Smooth muscle cell of the brain vasculature (primary cell): ENCODE results near the gene SURF4.

Source experiments
- DNase-seq: peaks from one replicate; pipeline ENCODE4 v3.0.0-alpha.2; 2012; ENCODE audit warnings: low read depth, low spot score

The SURF4 gene

GRCh38 chr9:133374612-133375115 lies 1.2 kb downstream of the SURF4 start:
- no peak for DNase-seq

GRCh38 chr9:133372144-133372543 lies 3.7 kb downstream of the SURF4 start:
- DNase-seq: no peak

- DNase-seq: no peak
Observed at GRCh38 chr9:133371261-133371711, 4.6 kb downstream of the SURF4 start.

GRCh38 chr9:133370685-133371084 lies 5.2 kb downstream of the SURF4 start:
- DNase-seq: no peak

- no peak for DNase-seq
Observed at GRCh38 chr9:133369933-133370332, 5.9 kb downstream of the SURF4 start.

- no peak for DNase-seq
Observed at GRCh38 chr9:133369422-133369821, 6.4 kb downstream of the SURF4 start.

GRCh38 chr9:133368249-133368881 lies 7.5 kb downstream of the SURF4 start:
- DNase-seq: no peak

- no peak for DNase-seq
Observed at GRCh38 chr9:133367778-133368177, 8.1 kb downstream of the SURF4 start.

- no peak for DNase-seq
Observed at GRCh38 chr9:133367221-133367620, 8.6 kb downstream of the SURF4 start.

- DNase-seq: no peak
Observed at GRCh38 chr9:133366435-133366834, 9.4 kb downstream of the SURF4 start.

GRCh38 chr9:133362359-133363044 lies 13.4 kb downstream of the SURF4 start:
- DNase-seq: no peak

GRCh38 chr9:133361507-133362092 lies 14.3 kb downstream of the SURF4 start:
- no peak for DNase-seq

- no peak for DNase-seq
Observed at GRCh38 chr9:133360400-133361393, 15.2 kb downstream of the SURF4 start.

GRCh38 chr9:133359399-133360175 lies 16.3 kb downstream of the SURF4 start:
- no peak for DNase-seq

- no peak for DNase-seq
Observed at GRCh38 chr9:133357656-133358055, 18.2 kb downstream of the SURF4 start.

GRCh38 chr9:133356391-133357091 lies 19.3 kb downstream of the SURF4 start, which contains the start of the genes SURF1 and SURF2:
Gene SURF1, minus strand, starts transcription at chr9:133356487. Its CDS starts 34 bp downstream, at chr9:133356453.
Gene SURF2, plus strand, starts transcription at chr9:133356550. Its CDS starts 43 bp downstream, at chr9:133356593.
- peak; percentile 35 for DNase-seq

GRCh38 chr9:133355881-133356357 lies 19.9 kb downstream of the SURF4 start:
- no peak for DNase-seq

- DNase-seq: no peak
Observed at GRCh38 chr9:133354766-133355165, 21.1 kb downstream of the SURF4 start.

- no peak for DNase-seq
Observed at GRCh38 chr9:133353548-133353947, 22.3 kb downstream of the SURF4 start.
